Measurements from ENCODE around the gene SLIT3.

SLIT3 gene

GRCh38 chr5:169044962-169045361 lies 256.0 kb downstream of the SLIT3 start:
- H3K9me3 Mint-ChIP-seq: no peaks in the 10 kb centered on the region
- no peak overlapping the region for H3K4me3 Mint-ChIP-seq
- H3K36me3 Mint-ChIP-seq (ENCODE audit: low read depth): no peaks in the 10 kb centered on the region
- H3K4me1 Mint-ChIP-seq (ENCODE audit: low read depth): no peaks in the 10 kb centered on the region
- no peak overlapping the region for H3K27ac Mint-ChIP-seq
- no peaks in the 10 kb centered on the region for H3K27me3 Mint-ChIP-seq (ENCODE audit: low read depth)
- DNase-seq (ENCODE audit: low spot score): no peak

GRCh38 chr5:169041180-169041579 lies 259.8 kb downstream of the SLIT3 start:
- Mint-ChIP-seq H3K9me3 (no peaks in the 10 kb centered on the region), H3K4me3 (no peak overlapping the region), H3K27ac (no peak overlapping the region), H3K4me1 (ENCODE audit: low read depth) (no peaks in the 10 kb centered on the region), H3K27me3 (ENCODE audit: low read depth) (no peaks in the 10 kb centered on the region), H3K36me3 (ENCODE audit: low read depth) (no peaks in the 10 kb centered on the region)
- no peak for DNase-seq (ENCODE audit: low spot score)

- Mint-ChIP-seq H3K4me1 (ENCODE audit: low read depth) (no peaks in the 10 kb centered on the region), H3K4me3 (no peak overlapping the region), H3K27me3 (ENCODE audit: low read depth) (no peaks in the 10 kb centered on the region), H3K36me3 (ENCODE audit: low read depth) (no peaks in the 10 kb centered on the region), H3K27ac (no peak overlapping the region), H3K9me3 (no peaks in the 10 kb centered on the region)
- no peak for DNase-seq (ENCODE audit: low spot score)
Observed at GRCh38 chr5:169039592-169039991, 261.3 kb downstream of the SLIT3 start.

- H3K4me1 Mint-ChIP-seq (ENCODE audit: low read depth): no peaks in the 10 kb centered on the region
Observed at GRCh38 chr5:169037466-169037865, 263.5 kb downstream of the SLIT3 start.

GRCh38 chr5:169036079-169036805 lies 264.7 kb downstream of the SLIT3 start:
- no peak overlapping the region for H3K27ac Mint-ChIP-seq
- H3K36me3 Mint-ChIP-seq (ENCODE audit: low read depth): no peaks in the 10 kb centered on the region
- no peaks in the 10 kb centered on the region for H3K27me3 Mint-ChIP-seq (ENCODE audit: low read depth)
- H3K4me3 Mint-ChIP-seq: no peak overlapping the region
- no peak for DNase-seq (ENCODE audit: low spot score)
- no peaks in the 10 kb centered on the region for H3K4me1 Mint-ChIP-seq (ENCODE audit: low read depth)
- H3K9me3 Mint-ChIP-seq: no peaks in the 10 kb centered on the region

More at GRCh38 chr5:169037466-169037865, 263.5 kb downstream of the SLIT3 start:
- H3K27me3 Mint-ChIP-seq (ENCODE audit: low read depth): no peaks in the 10 kb centered on the region
- no peaks in the 10 kb centered on the region for H3K9me3 Mint-ChIP-seq
- H3K4me3 Mint-ChIP-seq: no peak overlapping the region
- no peak for DNase-seq (ENCODE audit: low spot score)
- no peak overlapping the region for H3K27ac Mint-ChIP-seq
- H3K36me3 Mint-ChIP-seq (ENCODE audit: low read depth): no peaks in the 10 kb centered on the region

GRCh38 chr5:169029661-169030274 lies 271.2 kb downstream of the SLIT3 start:
- Mint-ChIP-seq H3K9me3 (no peaks in the 10 kb centered on the region), H3K4me1 (ENCODE audit: low read depth) (no peaks in the 10 kb centered on the region), H3K27me3 (ENCODE audit: low read depth) (peaks cover 18% of the 10 kb centered on the region), H3K27ac (no peak overlapping the region), H3K36me3 (ENCODE audit: low read depth) (no peaks in the 10 kb centered on the region), H3K4me3 (no peak overlapping the region)
- DNase-seq (ENCODE audit: low spot score): no peak

- Mint-ChIP-seq H3K27ac (no peak overlapping the region), H3K27me3 (ENCODE audit: low read depth) (peaks cover 18% of the 10 kb centered on the region), H3K36me3 (ENCODE audit: low read depth) (no peaks in the 10 kb centered on the region), H3K4me1 (ENCODE audit: low read depth) (no peaks in the 10 kb centered on the region), H3K4me3 (no peak overlapping the region), H3K9me3 (no peaks in the 10 kb centered on the region)
- no peak for DNase-seq (ENCODE audit: low spot score)
Observed at GRCh38 chr5:169029037-169029436, 271.9 kb downstream of the SLIT3 start.

- H3K36me3 Mint-ChIP-seq (ENCODE audit: low read depth): no peaks in the 10 kb centered on the region
- DNase-seq (ENCODE audit: low spot score): no peak
- no peaks in the 10 kb centered on the region for H3K4me1 Mint-ChIP-seq (ENCODE audit: low read depth)
- no peak overlapping the region for H3K4me3 Mint-ChIP-seq
- peaks cover 18% of the 10 kb centered on the region for H3K27me3 Mint-ChIP-seq (ENCODE audit: low read depth)
- no peaks in the 10 kb centered on the region for H3K9me3 Mint-ChIP-seq
- H3K27ac Mint-ChIP-seq: no peak overlapping the region
Observed at GRCh38 chr5:169027501-169028061, 273.4 kb downstream of the SLIT3 start.

GRCh38 chr5:169025491-169025890 lies 275.4 kb downstream of the SLIT3 start:
- H3K9me3 Mint-ChIP-seq: no peaks in the 10 kb centered on the region
- H3K4me3 Mint-ChIP-seq: no peak overlapping the region
- no peaks in the 10 kb centered on the region for H3K36me3 Mint-ChIP-seq (ENCODE audit: low read depth)
- no peaks in the 10 kb centered on the region for H3K4me1 Mint-ChIP-seq (ENCODE audit: low read depth)
- peaks cover 20% of the 10 kb centered on the region for H3K27me3 Mint-ChIP-seq (ENCODE audit: low read depth)
- H3K27ac Mint-ChIP-seq: no peak overlapping the region
- no peak for DNase-seq (ENCODE audit: low spot score)

- H3K4me1 Mint-ChIP-seq (ENCODE audit: low read depth): no peaks in the 10 kb centered on the region
- no peaks in the 10 kb centered on the region for H3K9me3 Mint-ChIP-seq
- no peak for DNase-seq (ENCODE audit: low spot score)
- H3K4me3 Mint-ChIP-seq: no peak overlapping the region
- no peaks in the 10 kb centered on the region for H3K36me3 Mint-ChIP-seq (ENCODE audit: low read depth)
- no peak overlapping the region for H3K27ac Mint-ChIP-seq
- H3K27me3 Mint-ChIP-seq (ENCODE audit: low read depth): peaks cover 16% of the 10 kb centered on the region
Observed at GRCh38 chr5:169024421-169024820, 276.5 kb downstream of the SLIT3 start.

- Mint-ChIP-seq H3K9me3 (no peaks in the 10 kb centered on the region), H3K27ac (no peak overlapping the region), H3K27me3 (ENCODE audit: low read depth) (peaks cover 12% of the 10 kb centered on the region), H3K4me1 (ENCODE audit: low read depth) (no peaks in the 10 kb centered on the region), H3K36me3 (ENCODE audit: low read depth) (no peaks in the 10 kb centered on the region), H3K4me3 (no peak overlapping the region)
- no peak for DNase-seq (ENCODE audit: low spot score)
Observed at GRCh38 chr5:169022718-169023117, 278.2 kb downstream of the SLIT3 start.

GRCh38 chr5:169020102-169020501 lies 280.8 kb downstream of the SLIT3 start:
- Mint-ChIP-seq H3K4me1 (ENCODE audit: low read depth) (no peaks in the 10 kb centered on the region), H3K4me3 (no peak overlapping the region), H3K27me3 (ENCODE audit: low read depth) (peaks cover 5% of the 10 kb centered on the region), H3K27ac (no peak overlapping the region), H3K36me3 (ENCODE audit: low read depth) (no peaks in the 10 kb centered on the region), H3K9me3 (no peaks in the 10 kb centered on the region)
- no peak for DNase-seq (ENCODE audit: low spot score)

GRCh38 chr5:169018925-169019324 lies 282.0 kb downstream of the SLIT3 start:
- H3K9me3 Mint-ChIP-seq: no peaks in the 10 kb centered on the region
- no peaks in the 10 kb centered on the region for H3K36me3 Mint-ChIP-seq (ENCODE audit: low read depth)
- H3K27ac Mint-ChIP-seq: no peak overlapping the region
- H3K4me3 Mint-ChIP-seq: no peak overlapping the region
- H3K4me1 Mint-ChIP-seq (ENCODE audit: low read depth): no peaks in the 10 kb centered on the region
- peaks cover 5% of the 10 kb centered on the region for H3K27me3 Mint-ChIP-seq (ENCODE audit: low read depth)
- DNase-seq (ENCODE audit: low spot score): no peak

GRCh38 chr5:169015991-169016390 lies 284.9 kb downstream of the SLIT3 start:
- Mint-ChIP-seq H3K4me1 (ENCODE audit: low read depth) (no peaks in the 10 kb centered on the region), H3K4me3 (no peak overlapping the region), H3K27ac (no peak overlapping the region), H3K36me3 (ENCODE audit: low read depth) (no peaks in the 10 kb centered on the region), H3K27me3 (ENCODE audit: low read depth) (peaks cover 7% of the 10 kb centered on the region), H3K9me3 (no peaks in the 10 kb centered on the region)
- no peak for DNase-seq (ENCODE audit: low spot score)

All from T-helper 2 cell treated with Interferon-gamma antibody and Interleukin-4, amounts not matched to agents 5 μg/mL and 100 μg/mL, for 36 hours (primary cell).